OCI-LY7 (cell line): ENCODE measurements around the gene PALLD. TPM values are rescaled to one million over a fixed set of nuclear protein-coding genes. Genes with fewer than 3 reads are reported as not detected.

Source experiments
- BruUV-seq: library from RNA; stranded (reverse); fragments of 400-500 nt; replicated peaks from 2 replicates; lab custom pipeline; 2021; lab: Mats Ljungman, UMichigan
- CTCF ChIA-PET: fragments of 300-600 bp; sonication (Branson Sonifier 250); formaldehyde crosslinking; loops from one replicate; lab custom pipeline; 2022; ENCODE audit warnings: antibody characterized with exemption; ENCODE audit not compliant: unreplicated experiment; lab: Charles Lee
- POLR2A ChIA-PET: fragments of 300-600 bp; sonication (Branson Sonifier 250); formaldehyde crosslinking; loops from one replicate; lab custom pipeline; 2022; ENCODE audit warnings: antibody characterized with exemption; lab: Charles Lee
- DNase-seq: peaks from one replicate; pipeline ENCODE4 v3.0.0-alpha.2; 2015; ENCODE audit warnings: low spot score
- H2AFZ ChIP-seq: fragments of 200-600 bp; sonication (generic), shearing (Covaris generic); 2 replicates; pipeline ENCODE4 v1.6.1; 2014; ENCODE audit warnings: mild to moderate bottlenecking, antibody characterized with exemption, low read length, moderate library complexity
- H3K27ac ChIP-seq: fragments of 200-600 bp; sonication (generic); 2 replicates; pipeline ENCODE4 v1.5.1; 2014; ENCODE audit warnings: mixed run types, low read depth, mild to moderate bottlenecking, moderate library complexity, low read length, inconsistent platforms; ENCODE audit not compliant: poor library complexity, severe bottlenecking
- H3K36me3 ChIP-seq: fragments of 200-600 bp; sonication (generic); 2 replicates; pipeline ENCODE4 v1.6.1; 2014; ENCODE audit warnings: mild to moderate bottlenecking, antibody characterized with exemption, low read length, moderate library complexity, mixed read lengths; ENCODE audit not compliant: insufficient read depth
- H3K4me1 ChIP-seq: fragments of 200-600 bp; sonication (generic); 2 replicates; pipeline ENCODE4 v1.5.1; 2014; ENCODE audit warnings: mild to moderate bottlenecking, low read length; ENCODE audit not compliant: insufficient read depth, poor library complexity, severe bottlenecking
- H3K4me2 ChIP-seq: fragments of 200-600 bp; sonication (generic); 2 replicates; pipeline ENCODE4 v1.6.1; 2014; ENCODE audit warnings: mild to moderate bottlenecking, low read length
- H3K4me3 ChIP-seq: fragments of 200-600 bp; sonication (generic); 2 replicates; pipeline ENCODE4 v1.5.1; 2014; ENCODE audit warnings: mild to moderate bottlenecking, low read depth, low read length; ENCODE audit not compliant: poor library complexity, severe bottlenecking
- H3K79me2 ChIP-seq: fragments of 200-600 bp; sonication (generic); 2 replicates; pipeline ENCODE4 v1.6.1; 2016; ENCODE audit warnings: low read depth, mild to moderate bottlenecking, low read length, moderate library complexity, mixed read lengths; ENCODE audit not compliant: insufficient read depth
- H3K9me2 ChIP-seq: fragments of 200-600 bp; sonication (generic); 2 replicates; pipeline ENCODE4 v1.6.1; 2016; ENCODE audit warnings: mild to moderate bottlenecking, low read length, mixed read lengths; ENCODE audit not compliant: insufficient read depth
- H3K9me3 ChIP-seq: fragments of 200-600 bp; sonication (generic); 2 replicates; pipeline ENCODE4 v1.6.1; 2014; ENCODE audit warnings: mild to moderate bottlenecking, mixed run types, low read length, mixed read lengths
- H4K20me1 ChIP-seq: fragments of 200-600 bp; sonication (generic); 2 replicates; pipeline ENCODE4 v1.6.1; 2014; ENCODE audit warnings: mild to moderate bottlenecking, antibody characterized with exemption, low read length, moderate library complexity, mixed read lengths; ENCODE audit not compliant: insufficient read depth
- EZH2phosphoT487 ChIP-seq: fragments of 200-600 bp; sonication (generic); IDR thresholded peaks from 2 replicates; pipeline ENCODE4 v1.6.1; 2018; ENCODE audit warnings: low read depth, borderline replicate concordance, mild to moderate bottlenecking, mixed run types, antibody characterized with exemption, low read length, moderate library complexity, mixed read lengths
- intact Hi-C: fragments of 100-400 bp; cut with micrococcal nuclease; formaldehyde crosslinking; loops from one replicate; pipeline ENCODE4 v1.10.0; 2022; ENCODE audit not compliant: unreplicated experiment
- total RNA-seq, 2 experiments: library from RNA; depleted of rRNA in 1 of 2; stranded (reverse); fragments of >200 nt in 1 of 2; shearing (Covaris generic) in 1 of 2; gene quantifications; 2 replicates each; pipeline ENCODE4 v1.2.3, GENCODE V29; 2014 to 2022
- TF ChIP-seq, protein P1 (sequence below): fragments of 200-600 bp; sonication (generic); conservative IDR thresholded peaks from 2 replicates; pipeline ENCODE4 v1.5.1; 2014; ENCODE audit warnings: mild to moderate bottlenecking, antibody characterized with exemption, low read length, moderate library complexity, mixed read lengths

Gene PALLD
- total RNA-seq, 2 experiments from 2014 or later: 0.73 to 2.8 TPM

DNA sequence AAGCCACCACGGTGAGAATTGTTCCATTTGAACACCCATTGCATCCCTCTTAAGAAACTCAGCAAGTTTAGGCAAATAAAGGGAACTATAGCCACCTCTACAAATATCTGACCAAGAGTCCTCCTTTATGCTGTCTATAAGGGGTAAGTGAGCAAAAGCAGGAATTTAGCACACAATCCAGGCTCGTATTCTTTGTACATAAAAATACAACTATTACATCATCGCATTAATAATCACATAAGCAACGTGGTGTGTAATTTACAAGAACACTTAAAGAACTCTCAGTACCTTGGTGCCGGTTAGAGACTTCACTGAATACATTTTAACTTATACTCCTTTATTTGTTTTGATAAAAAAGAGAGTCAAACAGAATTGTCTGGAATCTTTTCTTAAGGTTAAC lies 38.8 kb downstream of the PALLD start:
- H3K4me2 ChIP-seq: no peak overlapping the region
- no TSS peak for BruUV-seq
- no peaks in the 10 kb centered on the region for H3K9me3 ChIP-seq
- ChIA-PET POLR2A (interaction anchor here (0.6 kb wide), 1 partner anchor 32 kb away, joined by 5 read pairs; no protein-coding TSS in a partner anchor), CTCF (no interaction called here)
- H4K20me1 ChIP-seq: no peaks in the 10 kb centered on the region
- no peak for DNase-seq
- no peaks in the 10 kb centered on the region for H3K36me3 ChIP-seq
- no peaks in the 10 kb centered on the region for H3K9me2 ChIP-seq
- no peak overlapping the region for H3K4me3 ChIP-seq
- no peak overlapping the region for H2AFZ ChIP-seq
- intact Hi-C loops: no loop called here
- TF ChIP-seq, protein P1, sequence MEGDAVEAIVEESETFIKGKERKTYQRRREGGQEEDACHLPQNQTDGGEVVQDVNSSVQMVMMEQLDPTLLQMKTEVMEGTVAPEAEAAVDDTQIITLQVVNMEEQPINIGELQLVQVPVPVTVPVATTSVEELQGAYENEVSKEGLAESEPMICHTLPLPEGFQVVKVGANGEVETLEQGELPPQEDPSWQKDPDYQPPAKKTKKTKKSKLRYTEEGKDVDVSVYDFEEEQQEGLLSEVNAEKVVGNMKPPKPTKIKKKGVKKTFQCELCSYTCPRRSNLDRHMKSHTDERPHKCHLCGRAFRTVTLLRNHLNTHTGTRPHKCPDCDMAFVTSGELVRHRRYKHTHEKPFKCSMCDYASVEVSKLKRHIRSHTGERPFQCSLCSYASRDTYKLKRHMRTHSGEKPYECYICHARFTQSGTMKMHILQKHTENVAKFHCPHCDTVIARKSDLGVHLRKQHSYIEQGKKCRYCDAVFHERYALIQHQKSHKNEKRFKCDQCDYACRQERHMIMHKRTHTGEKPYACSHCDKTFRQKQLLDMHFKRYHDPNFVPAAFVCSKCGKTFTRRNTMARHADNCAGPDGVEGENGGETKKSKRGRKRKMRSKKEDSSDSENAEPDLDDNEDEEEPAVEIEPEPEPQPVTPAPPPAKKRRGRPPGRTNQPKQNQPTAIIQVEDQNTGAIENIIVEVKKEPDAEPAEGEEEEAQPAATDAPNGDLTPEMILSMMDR: no peak
- no peak for TF ChIP-seq EZH2phosphoT487
- no peaks in the 10 kb centered on the region for H3K4me1 ChIP-seq
- H3K27ac ChIP-seq: no peak overlapping the region
- no peaks in the 10 kb centered on the region for H3K79me2 ChIP-seq

DNA sequence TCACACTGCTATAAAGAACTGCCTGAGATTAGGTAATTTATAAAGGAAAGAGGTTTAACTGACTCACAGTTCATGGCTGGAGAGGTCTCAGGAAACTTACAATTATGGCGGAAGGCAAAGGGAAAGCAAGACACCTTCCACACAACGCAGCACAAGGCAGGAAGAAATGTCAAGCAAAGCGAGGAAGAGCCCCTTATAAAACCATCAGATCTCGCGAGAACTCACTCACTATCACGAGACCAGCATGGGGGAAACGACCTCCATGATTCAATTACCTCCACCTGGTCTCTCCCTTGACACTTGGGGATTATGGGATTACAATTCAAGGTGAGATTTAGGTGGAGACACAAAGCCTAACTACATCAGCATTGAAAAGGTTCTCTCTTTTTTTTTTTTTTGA lies 39.6 kb downstream of the PALLD start:
- Histone ChIP-seq H3K4me3 (no peak overlapping the region), H3K4me1 (no peaks in the 10 kb centered on the region), H3K4me2 (no peak overlapping the region), H2AFZ (no peak overlapping the region), H4K20me1 (no peaks in the 10 kb centered on the region), H3K36me3 (no peaks in the 10 kb centered on the region), H3K27ac (no peak overlapping the region), H3K9me2 (no peaks in the 10 kb centered on the region), H3K9me3 (no peaks in the 10 kb centered on the region), H3K79me2 (no peaks in the 10 kb centered on the region)
- CTCF ChIA-PET: no interaction called here
- no peak for DNase-seq
- POLR2A ChIA-PET: no interaction called here
- TF ChIP-seq EZH2phosphoT487: no peak
- TF ChIP-seq, protein P1: no peak
- intact Hi-C loops: no loop called here
- BruUV-seq: no TSS peak

DNA sequence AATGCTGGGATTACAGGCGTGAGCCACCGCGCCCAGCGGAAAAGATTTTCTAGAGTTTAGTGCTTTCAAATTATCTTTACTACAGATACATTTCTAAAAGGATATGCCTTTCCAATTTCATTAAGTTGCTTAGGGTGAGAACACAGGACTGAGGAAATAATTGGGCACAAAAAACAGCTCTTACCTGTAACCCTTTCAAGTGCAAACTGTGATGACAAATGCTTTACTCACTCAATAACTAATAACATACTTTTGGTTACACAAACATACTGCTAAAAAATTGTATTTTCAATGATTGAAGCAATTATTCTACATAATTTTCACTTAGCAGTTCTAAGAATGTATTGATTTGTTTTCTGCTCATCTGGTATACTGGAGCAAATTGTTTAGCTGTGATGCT lies 40.2 kb downstream of the PALLD start:
- no peaks in the 10 kb centered on the region for H3K9me2 ChIP-seq
- H3K79me2 ChIP-seq: no peaks in the 10 kb centered on the region
- POLR2A ChIA-PET: interaction anchor here (0.7 kb wide), 1 partner anchor 12 kb away, joined by 3 read pairs; no protein-coding TSS in a partner anchor
- H3K27ac ChIP-seq: no peak overlapping the region
- H3K9me3 ChIP-seq: no peaks in the 10 kb centered on the region
- CTCF ChIA-PET: no interaction called here
- intact Hi-C loops: no loop called here
- H3K4me2 ChIP-seq: no peak overlapping the region
- no peak for DNase-seq
- no peaks in the 10 kb centered on the region for H3K36me3 ChIP-seq
- H2AFZ ChIP-seq: no peak overlapping the region
- H4K20me1 ChIP-seq: no peaks in the 10 kb centered on the region
- no peaks in the 10 kb centered on the region for H3K4me1 ChIP-seq
- TF ChIP-seq EZH2phosphoT487: no peak
- TF ChIP-seq, protein P1: no peak
- no TSS peak for BruUV-seq
- H3K4me3 ChIP-seq: no peak overlapping the region
